ENCODE measurements around the gene PHB1. TPM values are rescaled to one million over a fixed set of nuclear protein-coding genes. Genes with fewer than 3 reads are reported as not detected.

PHB1 gene
- total and polyA plus RNA-seq, 2 of the 8 experiments (the other 6 are each of a cell fraction or from before 2014, with no cell fraction given): 386 to 597 TPM

GRCh38 chr17:49393491-49394255, 21.0 kb downstream of the PHB1 start:
- H3K36me3 ChIP-seq (ENCODE audit: control insufficient read depth in 2 of 4, insufficient read depth in 4 of 4, low read length in 3 of 4): no peaks in the 10 kb centered on the region
- no peaks in the 10 kb centered on the region for H3K79me2 ChIP-seq (ENCODE audit: control insufficient read depth in 1 of 2, insufficient read depth in 2 of 2, low read length in 2 of 2)
- H3K4me3 ChIP-seq (ENCODE audit: extremely low read depth in 1 of 4, insufficient read depth in 2 of 4, low read depth in 3 of 4, low read length in 4 of 4): no peak overlapping the region
- H2AFZ ChIP-seq (ENCODE audit: low read length): no peak overlapping the region
- no peak overlapping the region for H2BK15ac ChIP-seq (ENCODE audit: low read length)
- H4K20me1 ChIP-seq (replicated peaks in 1 of 2; ENCODE audit: control insufficient read depth in 1 of 2, insufficient read depth in 2 of 2, low read length in 2 of 2): no peaks in the 10 kb centered on the region
- DNase-seq (ENCODE audit: low read depth in 1 of 2, low spot score in 2 of 2): no peak
- H3K4ac ChIP-seq (replicated peaks; ENCODE audit: insufficient read length, low read depth, low read length): no peak overlapping the region
- H3K4me1 ChIP-seq (replicated peaks in 1 of 4; ENCODE audit: control insufficient read depth in 3 of 4, insufficient read depth in 4 of 4, low read length in 3 of 4): no peaks in the 10 kb centered on the region
- CTCF ChIA-PET (ENCODE audit: partially characterized antibody): interaction anchor here (0.6 to 2.1 kb wide), 12 partner anchors 8 to 309 kb away, joined by 3 to 19 read pairs (median 4); no protein-coding TSS in a partner anchor
- no peak overlapping the region for H4K5ac ChIP-seq (ENCODE audit: insufficient read length, low read depth, low read length)
- no peak for FAIRE-seq
- H3K79me1 ChIP-seq (ENCODE audit: low read depth, low read length): no peaks in the 10 kb centered on the region
- H3K27me3 ChIP-seq (replicated peaks in 1 of 4; ENCODE audit: control insufficient read depth in 3 of 4, extremely low read depth in 1 of 4, insufficient read depth in 3 of 4, low read length in 3 of 4): no peaks in the 10 kb centered on the region
- no peak overlapping the region for H2BK12ac ChIP-seq (ENCODE audit: low read depth, low read length)
- POLR2A ChIA-PET (ENCODE audit: partially characterized antibody): no interaction called here
- no peak overlapping the region for H3K14ac ChIP-seq (ENCODE audit: insufficient read length)
- no peak overlapping the region for H3K56ac ChIP-seq (replicated peaks; ENCODE audit: insufficient read length, low read depth, low read length)
- no peak overlapping the region for H2BK20ac ChIP-seq (ENCODE audit: low read length)
- no peak for TF ChIP-seq BACH1 (IDR thresholded peaks at IDR 0.05; ENCODE audit: low read length)
- TF ChIP-seq KDM4A (IDR thresholded peaks at IDR 0.05; ENCODE audit: low read depth, low read length, severe bottlenecking): no peak
- no peak for TF ChIP-seq POLR2AphosphoS5 (IDR thresholded peaks at IDR 0.05; ENCODE audit: low read depth, low read length)
- no peak overlapping the region for H3K18ac ChIP-seq (ENCODE audit: extremely low read depth, low read length)
- no peaks in the 10 kb centered on the region for H3K23me2 ChIP-seq (ENCODE audit: low read depth, low read length)
- no peak overlapping the region for H2BK5ac ChIP-seq (ENCODE audit: low read depth, low read length)
- no peak overlapping the region for H3K23ac ChIP-seq (ENCODE audit: insufficient read length)
- H3K9me3 ChIP-seq (ENCODE audit: insufficient read depth in 2 of 2, low read depth in 1 of 2, low read length in 1 of 2): no peaks in the 10 kb centered on the region
- H2AK5ac ChIP-seq (ENCODE audit: low read depth, low read length): no peak overlapping the region
- H4K8ac ChIP-seq (ENCODE audit: extremely low read depth, insufficient read depth, low read length): no peak overlapping the region
- no peak overlapping the region for H2BK120ac ChIP-seq (replicated peaks; ENCODE audit: low read depth, low read length)
- WGBS, 2 experiments (ENCODE audit: extremely low coverage in 1 of 2, insufficient coverage in 1 of 2, insufficient read length in 1 of 2, insufficient replicate concordance in 2 of 2, low coverage in 1 of 2, low lambda C conversion rate in 2 of 2, missing lambda C conversion rate in 1 of 2): 79% methylated on average over 8 of the region's 8 CpGs; no CpG with 5 or more reads in 1 of the 2 experiments
- no peak overlapping the region for H3K27ac ChIP-seq (ENCODE audit: low read depth, low read length)
- H3K9ac ChIP-seq (replicated peaks in 1 of 4; ENCODE audit: extremely low read depth in 1 of 4, low read depth in 3 of 4, low read length in 3 of 4): no peak overlapping the region
- no peak overlapping the region for H4K91ac ChIP-seq (replicated peaks; ENCODE audit: insufficient read length, low read length)
- H3K4me2 ChIP-seq (ENCODE audit: insufficient read depth in 1 of 2, low read depth in 2 of 2, low read length in 2 of 2): no peak overlapping the region
